ENCODE results near the gene ADARB1.

The ADARB1 gene

GRCh38 chr21:45033791-45034555, 40.4 kb upstream of the ADARB1 start:
- no peak for DNase-seq (ENCODE audit: low read depth)
- TF ChIP-seq POLR2A (IDR thresholded peaks at IDR 0.05; ENCODE audit: extremely low read depth, insufficient read length) (no peak), MYC (IDR thresholded peaks at IDR 0.05; ENCODE audit: low read depth, low read length) (no peak), CTCF (IDR thresholded peaks at IDR 0.05; ENCODE audit: low read depth, low read length) (no peak), MAX (IDR thresholded peaks at IDR 0.05; ENCODE audit: low read depth, low read length) (no peak)
- H3K4me3 ChIP-seq (ENCODE audit: low read depth, low read length) = no peak overlapping the region

- TF ChIP-seq POLR2A (IDR thresholded peaks at IDR 0.05; ENCODE audit: extremely low read depth, insufficient read length) (no peak), MAX (IDR thresholded peaks at IDR 0.05; ENCODE audit: low read depth, low read length) (no peak), MYC (IDR thresholded peaks at IDR 0.05; ENCODE audit: low read depth, low read length) (no peak), CTCF (IDR thresholded peaks at IDR 0.05; ENCODE audit: low read depth, low read length) (no peak)
- DNase-seq (ENCODE audit: low read depth) = no peak
- no peak overlapping the region for H3K4me3 ChIP-seq (ENCODE audit: low read depth, low read length)
These were observed 39.6 kb upstream of the ADARB1 start for GRCh38 chr21:45034556-45035476.

- H3K4me3 ChIP-seq (ENCODE audit: low read depth, low read length) = no peak overlapping the region
- DNase-seq (ENCODE audit: low read depth) = no peak
- TF ChIP-seq POLR2A (IDR thresholded peaks at IDR 0.05; ENCODE audit: extremely low read depth, insufficient read length) (no peak), MYC (IDR thresholded peaks at IDR 0.05; ENCODE audit: low read depth, low read length) (no peak), CTCF (IDR thresholded peaks at IDR 0.05; ENCODE audit: low read depth, low read length) (no peak), MAX (IDR thresholded peaks at IDR 0.05; ENCODE audit: low read depth, low read length) (no peak)
These were observed 38.9 kb upstream of the ADARB1 start for GRCh38 chr21:45035477-45035848.

GRCh38 chr21:45036630-45037029, 37.8 kb upstream of the ADARB1 start:
- DNase-seq (ENCODE audit: low read depth) = no peak
- TF ChIP-seq MAX (IDR thresholded peaks at IDR 0.05; ENCODE audit: low read depth, low read length) (no peak), CTCF (IDR thresholded peaks at IDR 0.05; ENCODE audit: low read depth, low read length) (no peak), POLR2A (IDR thresholded peaks at IDR 0.05; ENCODE audit: extremely low read depth, insufficient read length) (no peak), MYC (IDR thresholded peaks at IDR 0.05; ENCODE audit: low read depth, low read length) (no peak)

GRCh38 chr21:45037986-45038385, 36.4 kb upstream of the ADARB1 start:
- no peak for DNase-seq (ENCODE audit: low read depth)
- TF ChIP-seq MYC (IDR thresholded peaks at IDR 0.05; ENCODE audit: low read depth, low read length) = no peak
- no peak for TF ChIP-seq CTCF (IDR thresholded peaks at IDR 0.05; ENCODE audit: low read depth, low read length)
- no peak for TF ChIP-seq MAX (IDR thresholded peaks at IDR 0.05; ENCODE audit: low read depth, low read length)
- TF ChIP-seq POLR2A (IDR thresholded peaks at IDR 0.05; ENCODE audit: extremely low read depth, insufficient read length) = no peak
- H3K4me3 ChIP-seq (ENCODE audit: low read depth, low read length) = no peak overlapping the region

More at GRCh38 chr21:45036630-45037029, 37.8 kb upstream of the ADARB1 start:
- no peak overlapping the region for H3K4me3 ChIP-seq (ENCODE audit: low read depth, low read length)

Data from NB4 (cell line).